Activated CD4-positive, alpha-beta T cell treated with anti-CD3 and anti-CD28 coated beads for 24 hours (primary cell): ENCODE data around the gene OTULIN.

Source experiments
- DNase-seq, 2 donors: peaks; one replicate each; pipeline ENCODE4 v3.0.0-alpha.2; 2020; ENCODE audit warnings: low read depth in 2 of 2

The OTULIN gene

GRCh38 chr5:14720236-14720923 lies 55.9 kb downstream of the OTULIN start:
- no peak for DNase-seq

GRCh38 chr5:14721990-14722656 lies 57.6 kb downstream of the OTULIN start:
- DNase-seq = no peak

GRCh38 chr5:14722923-14723322 lies 58.4 kb downstream of the OTULIN start:
- DNase-seq = no peak

GRCh38 chr5:14723701-14724132 lies 59.2 kb downstream of the OTULIN start:
- DNase-seq = no peak

GRCh38 chr5:14724633-14725032 lies 60.1 kb downstream of the OTULIN start:
- no peak for DNase-seq

GRCh38 chr5:14726066-14726838 lies 61.7 kb downstream of the OTULIN start:
- no peak for DNase-seq

GRCh38 chr5:14727428-14727865 lies 62.9 kb downstream of the OTULIN start:
- peak; percentile 61 to 65 for DNase-seq

GRCh38 chr5:14727928-14728458 lies 63.5 kb downstream of the OTULIN start:
- DNase-seq = no peak

GRCh38 chr5:14728459-14728938 lies 64.0 kb downstream of the OTULIN start:
- DNase-seq = no peak

GRCh38 chr5:14729448-14730385 lies 65.2 kb downstream of the OTULIN start:
- DNase-seq = no peak

- no peak for DNase-seq
Observed at GRCh38 chr5:14730466-14730865, 65.9 kb downstream of the OTULIN start.

- DNase-seq = no peak
Observed at GRCh38 chr5:14730881-14731280, 66.4 kb downstream of the OTULIN start.

- no peak for DNase-seq
Observed at GRCh38 chr5:14732991-14733390, 68.5 kb downstream of the OTULIN start.

- DNase-seq = no peak
Observed at GRCh38 chr5:14733661-14734060, 69.1 kb downstream of the OTULIN start.

GRCh38 chr5:14734396-14734795 lies 69.9 kb downstream of the OTULIN start:
- no peak for DNase-seq

GRCh38 chr5:14735944-14736343 lies 71.4 kb downstream of the OTULIN start:
- DNase-seq = no peak

- no peak for DNase-seq
Observed at GRCh38 chr5:14737291-14737690, 72.8 kb downstream of the OTULIN start.

- no peak for DNase-seq
Observed at GRCh38 chr5:14738050-14738449, 73.5 kb downstream of the OTULIN start.

- no peak for DNase-seq
Observed at GRCh38 chr5:14739538-14739937, 75.0 kb downstream of the OTULIN start.

GRCh38 chr5:14739981-14740380 lies 75.5 kb downstream of the OTULIN start:
- DNase-seq = no peak

- no peak for DNase-seq
Observed at GRCh38 chr5:14741131-14741530, 76.6 kb downstream of the OTULIN start.
